GM12891 (cell line): Measurements from ENCODE around the gene SBK1.

Experiments used
- DNase-seq: peaks from one replicate; pipeline ENCODE4 v3.0.0; 2011; ENCODE audit warnings: low spot score; ENCODE audit not compliant: insufficient read length
- FAIRE-seq: peaks from 2 replicates; lab custom pipeline; 2011; peaks lifted over from hg19 to GRCh38; lab: Jason Lieb, UNC
- PAX5 ChIP-seq: IDR thresholded peaks from 2 replicates; pipeline ENCODE4 v1.6.1; 2011; ENCODE audit warnings: low read length, moderate library complexity, mild to moderate bottlenecking; ENCODE audit not compliant: insufficient read depth, severe bottlenecking
- POLR2A ChIP-seq: IDR thresholded peaks from 2 replicates; pipeline ENCODE4 v1.6.1; 2011; ENCODE audit warnings: low read depth, low read length, control low read depth
- POLR2AphosphoS5 ChIP-seq: IDR thresholded peaks from 2 replicates; pipeline ENCODE4 v1.6.1; 2011; ENCODE audit warnings: low read depth, low read length, control low read depth
- POU2F2 ChIP-seq: IDR thresholded peaks from 2 replicates; pipeline ENCODE4 v1.6.1; 2011; ENCODE audit warnings: low read depth, mild to moderate bottlenecking, control low read depth, low read length, moderate library complexity
- SPI1 ChIP-seq: IDR thresholded peaks from 2 replicates; pipeline ENCODE4 v1.6.1; 2011; ENCODE audit warnings: low read depth, low read length, control low read depth
- TAF1 ChIP-seq: IDR thresholded peaks from 2 replicates; pipeline ENCODE4 v1.6.1; 2011; ENCODE audit warnings: low read depth, low read length, control low read depth

Gene SBK1

DNA sequence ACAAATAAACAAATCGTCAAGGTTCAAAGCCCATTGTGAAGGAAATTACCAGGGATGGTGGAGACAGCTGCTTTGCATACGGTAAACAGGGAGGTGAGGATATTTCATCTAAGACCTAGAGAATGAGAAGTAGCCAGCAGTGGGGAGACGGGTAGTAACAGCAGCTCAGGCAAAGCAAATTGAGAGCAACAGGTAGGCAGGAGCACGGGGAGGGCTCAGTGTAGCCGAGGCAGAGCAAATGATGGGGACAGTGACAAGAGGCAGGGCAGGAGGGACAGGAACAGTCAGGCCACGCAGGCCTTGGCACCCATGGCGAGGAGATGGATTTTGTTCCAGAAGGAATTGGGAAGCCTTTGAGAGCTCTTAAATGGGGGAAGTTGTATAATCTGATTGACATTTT lies 29.0 kb upstream of the SBK1 start:
- no peak for TF ChIP-seq SPI1
- no peak for TF ChIP-seq POLR2A
- no peak for TF ChIP-seq POLR2AphosphoS5
- TF ChIP-seq PAX5: no peak
- no peak for TF ChIP-seq TAF1
- TF ChIP-seq POU2F2: no peak
- no peak for FAIRE-seq
- no peak for DNase-seq

DNA sequence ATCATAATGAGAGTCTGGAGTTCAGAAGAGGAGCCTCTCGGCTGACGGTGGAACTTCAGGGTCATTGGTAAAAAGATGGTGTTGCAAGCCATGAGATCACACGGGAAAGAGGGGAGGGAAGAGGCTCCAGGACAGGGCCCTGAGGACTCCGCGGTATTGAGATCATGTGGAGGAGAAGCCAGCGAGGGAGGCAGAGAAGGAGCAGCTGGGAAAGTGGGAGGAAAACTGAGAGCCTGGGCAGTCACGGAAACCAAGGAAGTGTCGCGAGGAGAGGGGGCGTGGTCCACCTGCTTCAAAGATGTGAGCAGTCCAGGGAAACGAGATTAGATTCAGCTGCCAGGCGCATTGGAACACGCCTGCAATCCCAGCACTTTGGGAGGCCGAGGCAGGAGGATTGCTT lies 27.7 kb upstream of the SBK1 start:
- DNase-seq: no peak
- TF ChIP-seq SPI1: no peak
- TF ChIP-seq PAX5: no peak
- no peak for TF ChIP-seq POLR2A
- no peak for TF ChIP-seq TAF1
- no peak for TF ChIP-seq POU2F2
- TF ChIP-seq POLR2AphosphoS5: no peak
- FAIRE-seq: no peak

- DNase-seq (no peak), FAIRE-seq (no peak)
- TF ChIP-seq POLR2A (no peak), PAX5 (no peak), POU2F2 (no peak), POLR2AphosphoS5 (no peak), SPI1 (no peak), TAF1 (no peak)
These were observed 26.5 kb upstream of the SBK1 start for GRCh38 chr16:28265822-28266221.

GRCh38 chr16:28267356-28267755 lies 25.0 kb upstream of the SBK1 start:
- FAIRE-seq (no peak), DNase-seq (no peak)
- TF ChIP-seq PAX5: no peak
- TF ChIP-seq TAF1: no peak
- no peak for TF ChIP-seq POLR2AphosphoS5
- no peak for TF ChIP-seq SPI1
- TF ChIP-seq POLR2A: no peak
- TF ChIP-seq POU2F2: no peak

DNA sequence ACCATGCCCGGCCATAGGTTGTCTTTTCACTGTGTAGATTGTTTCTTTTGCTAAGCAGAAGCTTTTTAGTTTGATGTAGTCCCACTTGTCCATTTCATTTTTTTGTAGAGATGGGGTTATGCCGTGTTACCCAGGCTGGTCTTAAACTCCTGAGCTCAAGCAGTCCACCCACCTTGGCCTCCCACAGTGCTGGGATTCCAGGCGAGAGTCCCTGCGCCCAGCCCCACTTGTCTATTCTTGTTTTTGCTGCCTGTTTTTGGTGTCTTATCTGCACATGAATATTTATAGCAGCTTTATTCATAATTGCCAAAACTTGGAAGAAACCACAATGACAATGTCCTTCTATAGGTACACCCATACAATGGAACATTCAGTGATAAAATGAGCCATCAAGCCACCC lies 18.8 kb upstream of the SBK1 start:
- DNase-seq (no peak), FAIRE-seq (no peak)
- no peak for TF ChIP-seq POU2F2
- no peak for TF ChIP-seq PAX5
- no peak for TF ChIP-seq TAF1
- no peak for TF ChIP-seq SPI1
- TF ChIP-seq POLR2A: no peak
- TF ChIP-seq POLR2AphosphoS5: no peak

- TF ChIP-seq SPI1 (no peak), PAX5 (no peak), TAF1 (no peak), POLR2A (no peak), POLR2AphosphoS5 (no peak), POU2F2 (no peak)
- DNase-seq: no peak
- no peak for FAIRE-seq
These were observed 17.6 kb upstream of the SBK1 start for GRCh38 chr16:28274676-28275075.

DNA sequence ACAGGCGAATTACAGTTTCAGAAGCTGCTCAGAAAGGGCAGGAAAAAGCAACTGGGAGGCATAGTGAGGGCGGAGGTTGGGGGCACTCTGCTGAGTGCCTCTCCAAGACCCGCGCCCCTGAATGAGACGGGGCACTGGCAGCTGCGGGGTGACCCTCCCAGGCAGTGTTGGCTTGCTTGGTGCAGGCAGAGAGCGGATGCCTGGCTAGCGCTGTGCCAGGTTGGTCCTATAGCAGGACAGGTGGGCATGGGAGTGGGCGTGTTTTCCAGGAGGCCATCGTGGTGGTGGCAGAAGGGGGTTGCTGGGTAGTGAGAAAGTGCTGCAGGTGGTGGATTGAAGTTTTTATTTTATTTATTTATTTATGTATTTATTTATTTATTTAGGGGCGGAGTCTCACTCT lies 16.0 kb upstream of the SBK1 start:
- DNase-seq: no peak
- TF ChIP-seq TAF1 (no peak), PAX5 (no peak), POLR2A (no peak), POLR2AphosphoS5 (no peak), SPI1 (no peak), POU2F2 (no peak)

GRCh38 chr16:28277537-28278388 lies 14.6 kb upstream of the SBK1 start:
- DNase-seq: peak; percentile 85
- FAIRE-seq: peak; percentile 94
- TF ChIP-seq POLR2A (no peak), SPI1 (no peak), POU2F2 (no peak), TAF1 (no peak), PAX5 (no peak), POLR2AphosphoS5 (no peak)

More for the DNA sequence above, 16.0 kb upstream of the SBK1 start:
- FAIRE-seq: no peak

DNA sequence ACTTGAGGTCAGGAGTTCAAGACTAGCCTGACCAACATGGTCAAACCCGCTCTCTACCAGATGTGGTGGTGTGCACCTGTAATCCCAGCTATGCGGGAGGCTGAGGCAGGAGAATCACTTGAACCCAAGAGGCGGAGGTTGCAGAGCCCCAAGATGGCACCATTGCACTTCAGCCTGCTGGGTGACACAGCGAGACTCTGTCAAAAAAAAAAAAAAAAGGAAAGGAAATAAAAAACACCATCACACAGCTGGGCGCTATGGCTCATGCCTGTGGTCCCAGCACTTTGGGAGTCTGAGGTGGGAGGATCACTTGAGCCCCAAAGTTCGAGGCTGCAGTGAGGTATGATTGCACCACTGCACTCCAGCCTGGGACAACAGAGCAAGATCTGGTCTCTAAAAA lies 13.3 kb upstream of the SBK1 start:
- no peak for TF ChIP-seq TAF1
- TF ChIP-seq PAX5: no peak
- no peak for TF ChIP-seq POLR2AphosphoS5
- no peak for TF ChIP-seq POLR2A
- no peak for TF ChIP-seq POU2F2
- no peak for TF ChIP-seq SPI1
- DNase-seq (no peak), FAIRE-seq (no peak)
